Astrocyte of the spinal cord (primary cell): ENCODE results near the gene CAMP.

Experiments
- DNase-seq: peaks from one replicate; pipeline ENCODE4 v3.0.0; 2011; ENCODE audit warnings: low read depth, low spot score
- H3K4me3 ChIP-seq: 2 replicates; pipeline ENCODE4 v1.5.1; 2011; ENCODE audit warnings: low read depth, mild to moderate bottlenecking, low read length, moderate library complexity
- in situ Hi-C: cut with HindIII; loops from 2 replicates; pipeline ENCODE4 v1.10.0; 2017; ENCODE audit warnings: low sequenced_read_pairs
- TF ChIP-seq, protein P1 (sequence below): IDR thresholded peaks from 2 replicates; pipeline ENCODE4 v1.5.1; 2012; ENCODE audit warnings: low read depth, mild to moderate bottlenecking, low read length, inconsistent platforms

Gene CAMP

DNA sequence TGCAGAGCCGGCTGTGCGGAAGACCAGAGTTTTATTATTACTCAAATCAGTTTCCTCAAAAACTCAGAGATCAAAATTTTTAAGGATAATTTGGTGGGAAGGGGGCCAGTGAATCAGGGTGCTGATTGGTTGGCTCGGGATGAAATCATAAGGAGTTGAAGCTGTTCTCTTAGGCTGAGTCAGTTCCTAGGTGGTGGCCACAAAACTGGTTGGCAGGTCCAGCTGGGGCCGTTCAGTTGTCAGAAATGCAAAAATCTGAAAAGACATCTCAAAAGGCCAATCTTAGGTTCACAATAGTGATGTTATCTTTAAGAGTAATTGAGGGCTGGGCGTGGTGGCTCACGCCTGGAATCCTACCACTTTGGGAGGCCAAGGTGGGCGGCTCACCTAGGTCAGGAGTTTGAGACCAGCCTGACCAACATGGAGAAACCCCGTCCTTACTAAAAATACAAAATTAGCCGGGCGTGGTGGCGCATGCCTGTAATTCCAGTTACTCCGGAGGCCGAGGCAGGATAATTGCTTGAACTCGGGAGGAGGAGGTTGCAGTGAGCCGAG is 15.3 kb downstream of the CAMP start:
- no peak for DNase-seq
- in situ Hi-C loops = no loop called here
- no peak overlapping the region for H3K4me3 ChIP-seq
- TF ChIP-seq, protein P1, sequence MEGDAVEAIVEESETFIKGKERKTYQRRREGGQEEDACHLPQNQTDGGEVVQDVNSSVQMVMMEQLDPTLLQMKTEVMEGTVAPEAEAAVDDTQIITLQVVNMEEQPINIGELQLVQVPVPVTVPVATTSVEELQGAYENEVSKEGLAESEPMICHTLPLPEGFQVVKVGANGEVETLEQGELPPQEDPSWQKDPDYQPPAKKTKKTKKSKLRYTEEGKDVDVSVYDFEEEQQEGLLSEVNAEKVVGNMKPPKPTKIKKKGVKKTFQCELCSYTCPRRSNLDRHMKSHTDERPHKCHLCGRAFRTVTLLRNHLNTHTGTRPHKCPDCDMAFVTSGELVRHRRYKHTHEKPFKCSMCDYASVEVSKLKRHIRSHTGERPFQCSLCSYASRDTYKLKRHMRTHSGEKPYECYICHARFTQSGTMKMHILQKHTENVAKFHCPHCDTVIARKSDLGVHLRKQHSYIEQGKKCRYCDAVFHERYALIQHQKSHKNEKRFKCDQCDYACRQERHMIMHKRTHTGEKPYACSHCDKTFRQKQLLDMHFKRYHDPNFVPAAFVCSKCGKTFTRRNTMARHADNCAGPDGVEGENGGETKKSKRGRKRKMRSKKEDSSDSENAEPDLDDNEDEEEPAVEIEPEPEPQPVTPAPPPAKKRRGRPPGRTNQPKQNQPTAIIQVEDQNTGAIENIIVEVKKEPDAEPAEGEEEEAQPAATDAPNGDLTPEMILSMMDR = no peak

DNA sequence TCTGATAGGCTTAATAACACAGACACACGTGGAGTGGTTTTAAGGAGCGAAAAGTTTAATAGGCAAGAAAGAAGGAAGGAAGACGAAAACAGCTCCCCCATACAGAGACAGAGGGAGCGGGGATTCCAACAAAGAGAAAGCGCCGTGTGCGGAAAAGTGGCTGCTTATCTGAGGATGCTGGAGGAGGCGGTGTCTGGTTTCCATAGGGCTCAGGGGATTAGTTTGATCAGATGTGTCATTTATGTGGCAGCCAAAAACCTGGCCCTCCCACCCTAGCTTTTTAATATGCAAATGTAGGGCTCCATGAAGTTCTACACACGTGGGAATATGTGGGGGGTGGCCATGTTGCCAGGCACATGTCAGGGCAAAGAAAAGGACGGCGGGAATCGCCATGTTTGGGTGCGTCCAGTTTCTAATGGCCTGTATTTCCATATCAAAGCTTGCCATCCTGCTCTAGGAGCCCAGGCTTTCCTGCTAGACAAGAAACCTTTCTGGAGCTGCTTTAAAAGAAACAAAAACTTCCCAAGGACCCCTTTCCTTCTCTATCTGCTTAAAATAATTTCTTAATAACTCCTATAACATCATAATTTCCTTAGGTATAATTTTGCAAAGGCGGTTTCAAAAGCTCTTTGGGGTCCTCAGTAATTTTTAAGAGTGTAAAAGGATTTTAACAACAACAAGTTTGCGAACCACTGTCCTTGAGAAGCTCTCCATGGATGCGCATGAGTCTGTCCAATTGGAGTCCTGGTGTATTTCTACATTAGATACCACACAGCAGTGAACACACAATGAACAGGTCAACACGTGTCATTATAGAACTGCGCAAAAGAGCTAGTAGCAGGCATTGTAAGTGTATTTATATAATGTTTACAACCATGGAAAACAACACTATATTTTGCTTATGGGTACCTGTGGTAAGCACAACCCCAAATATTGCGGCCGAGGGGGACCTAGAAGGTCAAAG is 17.0 kb downstream of the CAMP start:
- H3K4me3 ChIP-seq = peak overlapping the region; percentile 87
- TF ChIP-seq, protein P1 = no peak
- in situ Hi-C loops = no loop called here
- DNase-seq = no peak

DNA sequence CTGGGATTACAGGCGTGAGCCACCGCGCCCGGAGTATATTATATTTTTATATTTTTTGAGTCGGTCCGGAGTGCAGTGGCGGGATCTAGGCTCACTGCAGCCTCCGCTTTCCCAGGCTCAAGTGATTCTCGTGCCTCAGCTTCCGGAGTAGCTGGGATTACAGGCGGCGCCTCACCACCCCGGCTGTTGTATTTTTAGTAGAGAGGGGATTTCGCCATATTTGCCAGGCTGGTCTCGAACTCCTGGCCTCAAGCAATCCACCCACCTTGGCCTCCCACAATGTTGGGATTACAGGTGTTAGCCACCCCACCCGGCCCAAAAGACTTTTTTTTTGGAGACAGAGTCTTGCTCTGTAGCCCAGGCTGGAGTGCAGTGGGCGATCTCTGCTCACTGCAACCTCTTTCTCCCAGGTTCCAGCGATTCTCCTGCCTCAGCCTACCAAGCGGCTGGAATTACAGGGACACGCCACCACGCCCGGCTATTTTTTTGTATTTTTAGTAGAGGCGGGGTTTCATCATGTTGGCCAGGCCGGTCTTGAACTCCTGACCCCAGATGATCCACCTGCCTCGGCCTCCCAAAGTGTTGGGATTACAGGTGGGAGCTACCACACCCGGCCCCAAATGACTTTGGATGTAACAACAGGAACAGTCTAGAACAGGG is 18.6 kb downstream of the CAMP start:
- DNase-seq = no peak
- peak overlapping the region; percentile 87 for H3K4me3 ChIP-seq
- in situ Hi-C loops = no loop called here
- TF ChIP-seq, protein P1 = no peak

DNA sequence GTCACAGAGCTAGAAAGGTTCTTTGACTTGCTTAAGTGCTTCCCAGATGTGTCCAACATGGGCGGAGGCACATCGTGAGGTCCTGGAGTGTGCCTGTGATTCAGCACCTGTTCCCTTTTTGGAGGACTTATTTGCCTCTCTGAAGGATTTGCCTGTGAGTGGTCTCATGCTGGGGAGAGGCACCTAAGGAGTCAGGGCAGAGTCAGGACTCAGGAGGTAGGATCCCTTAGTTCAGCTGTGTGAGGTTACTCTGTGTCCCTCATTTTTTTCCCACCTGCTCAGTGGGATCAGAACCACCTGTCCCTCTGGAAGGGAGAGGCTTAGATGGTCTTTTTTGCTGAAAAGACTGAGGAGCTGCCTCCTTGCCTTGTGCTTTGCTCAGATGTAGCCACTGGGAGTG is 20.6 kb downstream of the CAMP start:
- TF ChIP-seq, protein P1 = no peak
- in situ Hi-C loops = no loop called here
- no peak for DNase-seq
- H3K4me3 ChIP-seq = no peak overlapping the region

DNA sequence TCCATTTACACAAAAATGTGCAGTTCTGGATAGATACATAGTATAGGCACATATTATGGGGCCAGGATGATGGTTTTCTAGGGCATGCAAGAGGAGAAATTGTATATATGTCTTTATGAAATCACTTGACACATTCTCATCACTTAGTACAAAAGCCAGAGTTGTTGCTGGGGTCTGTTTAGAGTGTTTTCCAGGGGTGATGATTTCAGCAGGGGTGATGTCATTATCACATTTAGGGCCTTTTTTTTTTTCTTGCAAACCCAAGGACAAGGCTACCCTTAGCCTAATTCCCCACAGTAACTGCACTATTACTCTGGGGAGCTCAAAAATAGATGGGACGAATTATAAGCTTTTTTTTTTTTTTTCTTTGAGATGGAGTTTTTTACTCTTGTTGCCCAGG is 21.2 kb downstream of the CAMP start:
- TF ChIP-seq, protein P1 = no peak
- H3K4me3 ChIP-seq = no peak overlapping the region
- in situ Hi-C loops = no loop called here
- no peak for DNase-seq

DNA sequence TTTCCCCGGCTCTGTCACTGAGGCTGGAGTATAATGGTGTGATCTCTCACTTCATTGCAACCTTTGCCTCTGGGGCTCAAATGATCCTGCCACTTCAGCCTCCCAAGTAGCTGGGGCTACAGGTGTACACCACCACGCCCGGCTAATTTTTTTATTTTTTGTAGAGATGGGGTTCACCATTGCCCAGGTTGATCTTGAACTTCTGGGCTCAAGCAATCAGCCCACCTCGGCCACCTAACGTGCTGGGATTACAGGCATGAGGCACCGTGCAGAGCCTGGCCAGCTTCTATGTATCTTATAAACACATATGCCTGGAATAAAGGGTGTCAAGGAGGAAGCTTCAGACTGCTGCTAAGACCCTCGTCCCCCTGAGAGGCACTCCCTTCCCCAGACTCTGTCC is 21.8 kb downstream of the CAMP start:
- in situ Hi-C loops = no loop called here
- TF ChIP-seq, protein P1 = no peak
- no peak overlapping the region for H3K4me3 ChIP-seq
- no peak for DNase-seq
